Adrenal gland (tissue), 5 donors: ENCODE data around the gene BRF1.

Source experiments
- CTCF ChIP-seq, 6 experiments: fragments of 450-650 bp in 4 of 6; fragments of 200-600 bp in 2 of 6; sonication (generic) in 1 of 6; IDR thresholded peaks; 1 replicate in 5 of 6; 2 replicates in 1 of 6; pipeline versions ENCODE4 v1.5.1 to v1.8.0; 2016 to 2021; ENCODE audit warnings: antibody characterized with exemption in 6 of 6, mild to moderate bottlenecking in 2 of 6, moderate library complexity in 1 of 6
- POLR2A ChIP-seq, 2 donors: fragments of 450-650 bp; IDR thresholded peaks; one replicate each; pipeline ENCODE4 v1.6.1; 2017; ENCODE audit warnings: antibody characterized with exemption in 2 of 2, mild to moderate bottlenecking in 2 of 2, moderate library complexity in 1 of 2
- donor health status: DM: no; HTN: no; CAD: no.

DNA sequence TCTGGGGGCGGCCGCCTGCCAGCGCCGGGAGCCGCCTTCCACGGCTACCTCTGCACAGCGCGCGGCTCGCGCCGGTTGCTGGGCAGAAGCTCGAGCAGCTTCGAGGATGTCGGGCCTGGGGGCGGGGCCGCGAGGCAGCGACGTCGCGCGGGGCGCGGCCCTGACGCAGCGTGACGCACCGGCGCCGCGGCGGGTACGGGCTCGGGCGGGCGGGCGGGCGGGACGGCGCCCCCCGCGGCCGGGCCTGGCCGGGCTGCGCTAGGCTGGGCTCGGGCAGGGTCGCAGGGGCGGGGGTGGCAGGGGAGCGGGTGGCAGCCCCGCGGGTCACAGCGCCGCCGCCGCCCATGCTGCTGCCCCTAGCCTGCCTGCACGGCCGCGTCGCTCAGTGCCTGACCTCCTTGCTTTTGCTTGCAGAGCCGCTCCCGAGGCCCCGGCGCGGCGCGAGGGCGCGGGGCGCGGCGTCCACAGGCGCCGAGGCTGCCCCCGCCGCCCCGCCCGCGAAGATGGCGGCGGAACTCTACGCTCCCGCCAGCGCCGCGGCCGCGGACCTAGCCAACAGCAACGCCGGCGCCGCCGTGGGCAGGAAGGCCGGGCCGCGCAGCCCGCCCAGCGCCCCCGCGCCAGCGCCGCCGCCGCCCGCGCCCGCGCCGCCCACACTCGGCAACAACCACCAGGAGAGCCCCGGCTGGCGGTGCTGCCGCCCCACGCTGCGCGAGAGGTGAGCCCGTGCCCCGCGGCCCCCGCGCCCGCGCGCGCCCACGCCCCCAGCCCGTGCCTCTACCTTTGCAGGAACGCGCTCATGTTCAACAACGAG, 52.2 kb downstream of the BRF1 start, which contains the start of gene BTBD6:
- peak in 2 of 6 experiments; percentile 10 to 23 for TF ChIP-seq CTCF (IDR thresholded peaks at IDR 0.05)
- peak in 1 of 2 donors; percentile 40 for TF ChIP-seq POLR2A (IDR thresholded peaks at IDR 0.05)
